CD8-positive, alpha-beta memory T cell (primary cell): ENCODE data around the gene SBNO2. TPM values are rescaled to one million over a fixed set of nuclear protein-coding genes. Genes with fewer than 3 reads are reported as not detected.
A peak's percentile ranks its signal among the peaks of the same experiment; 100 is the strongest.
"Not testable (repeated sequence)": the region's sequence is repeated elsewhere in the genome, so short reads cannot be mapped to it uniquely, and the experiment has no call there.

Experiments
- CTCF ChIA-PET: fragments of 350-600 bp; sonication (Branson Sonifier 250); formaldehyde crosslinking; loops from one replicate; lab custom pipeline; 2021; ENCODE audit warnings: antibody characterized with exemption; lab: Charles Lee
- POLR2A ChIA-PET: fragments of 350-600 bp; sonication (Branson Sonifier 250); formaldehyde crosslinking; loops from one replicate; lab custom pipeline; 2021; ENCODE audit warnings: antibody characterized with exemption; lab: Charles Lee
- DNase-seq, 5 donors: peaks; one replicate each; pipeline versions ENCODE4 v3.0.0 to v3.0.0-alpha.2; 2020 to 2022; ENCODE audit warnings: mixed read lengths in 1 of 5
- H3K27ac ChIP-seq: one replicate; pipeline ENCODE4 v1.7.0; 2013; ENCODE audit warnings: low read depth, mild to moderate bottlenecking, low read length, moderate library complexity
- H3K27me3 ChIP-seq: 2 replicates; pipeline ENCODE4 v1.7.0; 2013; ENCODE audit warnings: low read length, mild to moderate bottlenecking; ENCODE audit not compliant: insufficient read depth, poor library complexity, severe bottlenecking
- H3K36me3 ChIP-seq: 2 replicates; pipeline ENCODE4 v1.7.0; 2013; ENCODE audit warnings: mild to moderate bottlenecking, low read length, moderate library complexity; ENCODE audit not compliant: insufficient read depth
- H3K4me1 ChIP-seq: 2 replicates; pipeline ENCODE4 v1.7.0; 2013; ENCODE audit warnings: mild to moderate bottlenecking, low read length, moderate library complexity; ENCODE audit not compliant: insufficient read depth
- H3K4me3 ChIP-seq: 2 replicates; pipeline ENCODE4 v1.7.0; 2013; ENCODE audit warnings: mild to moderate bottlenecking, low read length
- H3K9me3 ChIP-seq: 2 replicates; pipeline ENCODE4 v1.7.0; 2013; ENCODE audit warnings: mild to moderate bottlenecking, low read length
- H3K27ac Mint-ChIP-seq, 8 donors: one replicate each; pipeline ENCODE4 v1.8.0; 2020 to 2021; ENCODE audit warnings: mixed read lengths in 8 of 8, mild to moderate bottlenecking in 6 of 8, inconsistent platforms in 3 of 8, moderate library complexity in 3 of 8
- H3K27me3 Mint-ChIP-seq, 2 donors: one replicate each; pipeline ENCODE4 v1.8.0; 2020 to 2021; ENCODE audit warnings: mixed read lengths in 2 of 2, mild to moderate bottlenecking in 1 of 2, moderate library complexity in 1 of 2
- H3K36me3 Mint-ChIP-seq, 3 donors: one replicate each; pipeline ENCODE4 v1.8.0; 2020 to 2021; ENCODE audit warnings: mixed read lengths in 3 of 3, inconsistent platforms in 1 of 3, mild to moderate bottlenecking in 1 of 3
- H3K4me1 Mint-ChIP-seq, 3 donors: one replicate each; pipeline ENCODE4 v1.8.0; 2020 to 2021; ENCODE audit warnings: mixed read lengths in 3 of 3, inconsistent platforms in 1 of 3, mild to moderate bottlenecking in 1 of 3
- H3K4me3 Mint-ChIP-seq, 7 donors: one replicate each; pipeline ENCODE4 v1.8.0; 2020 to 2021; ENCODE audit warnings: mixed read lengths in 7 of 7, mild to moderate bottlenecking in 6 of 7, moderate library complexity in 4 of 7, inconsistent platforms in 2 of 7
- H3K9me3 Mint-ChIP-seq, 5 donors: one replicate each; pipeline ENCODE4 v1.8.0; 2020 to 2022; ENCODE audit warnings: mixed read lengths in 5 of 5, mild to moderate bottlenecking in 3 of 5, moderate library complexity in 2 of 5, inconsistent platforms in 1 of 5
- polyA plus RNA-seq: library from polyadenylated mRNA; unstranded; fragments of 300-500 nt; fragmentation: Illumina TruSeq; gene quantifications from one replicate; pipeline ENCODE4 v1.2.3, GENCODE V29; 2021
- total RNA-seq, 2 experiments: library from RNA; stranded (reverse); gene quantifications; one replicate each; pipeline ENCODE4 v1.2.3, GENCODE V29; 2021

The SBNO2 gene
- total and polyA plus RNA-seq, 3 experiments from 2014 or later = 4.3 to 61.0 (median 59.0) TPM

DNA sequence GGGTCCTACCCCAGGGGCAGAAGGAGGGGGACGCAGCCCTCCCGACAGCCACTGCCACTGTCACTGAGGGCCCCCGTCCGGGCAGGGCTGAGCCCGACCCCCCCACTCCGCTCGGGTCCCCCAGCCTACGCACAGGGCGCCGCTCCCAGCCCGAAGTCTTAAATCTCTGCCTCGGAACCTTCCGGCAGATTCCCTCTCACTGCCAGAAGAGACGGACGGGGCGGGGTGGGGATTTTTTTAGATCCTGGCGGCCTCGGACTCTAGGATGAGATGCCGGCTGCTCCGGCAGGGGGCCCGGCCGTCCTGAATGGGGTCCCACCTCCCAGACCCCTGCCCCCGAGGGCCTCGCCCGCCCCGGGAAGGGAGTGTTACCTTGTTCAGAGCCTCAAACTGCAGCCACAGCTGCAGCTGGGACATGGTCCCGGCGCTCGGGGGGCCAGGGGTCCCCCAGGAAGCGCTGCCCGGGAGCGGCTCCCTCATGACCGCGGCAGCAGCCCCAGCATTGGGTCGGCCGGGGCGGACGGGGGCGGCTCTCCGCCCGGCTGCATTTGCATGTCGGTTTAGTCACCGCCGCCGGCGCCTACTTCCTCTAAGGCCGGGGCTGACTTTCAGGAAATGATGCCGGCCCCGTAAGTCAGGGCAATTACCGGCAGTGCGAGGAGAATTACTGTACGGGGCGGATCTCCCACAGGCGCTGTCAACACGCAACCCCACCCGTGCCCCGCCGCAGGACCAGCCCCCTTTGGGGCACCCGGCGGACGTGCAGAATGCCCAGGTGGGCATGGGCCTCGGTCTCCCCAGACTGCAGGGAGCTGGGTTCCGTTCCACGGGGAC lies 42.1 kb downstream of the SBNO2 start:
- peak overlapping the region; percentile 84 for H3K4me3 ChIP-seq
- Mint-ChIP-seq H3K4me3 (peak overlapping the region; percentile 78 to 92 (median 86)), H3K9me3 (no peaks in the 10 kb centered on the region), H3K36me3 (peaks cover 0 to 14% (median 0%) of the 10 kb centered on the region in 3 donors), H3K27me3 (peaks cover 0 to 3% of the 10 kb centered on the region in 2 donors), H3K27ac (peak overlapping the region; percentile 85 to 99 (median 92)), H3K4me1 (peaks cover 21 to 51% (median 24%) of the 10 kb centered on the region in 3 donors)
- H3K27ac ChIP-seq = peak overlapping the region; percentile 87
- peaks cover 7% of the 10 kb centered on the region for H3K36me3 ChIP-seq
- no peaks in the 10 kb centered on the region for H3K9me3 ChIP-seq
- no peaks in the 10 kb centered on the region for H3K27me3 ChIP-seq
- DNase-seq = peak; percentile 80 to 90 (median 83)
- peaks cover 36% of the 10 kb centered on the region for H3K4me1 ChIP-seq
- ChIA-PET POLR2A (interaction anchor here (1.1 to 2.6 kb wide), 6 partner anchors 13 to 65 kb away, joined by 3 to 10 read pairs (median 5); partner anchors contain the start of genes ARHGAP45, POLR2E and SBNO2), CTCF (interaction anchor here (1.1 to 2.7 kb wide), 4 partner anchors 19 to 112 kb away, joined by 3 to 13 read pairs (median 6); no protein-coding TSS in a partner anchor)

DNA sequence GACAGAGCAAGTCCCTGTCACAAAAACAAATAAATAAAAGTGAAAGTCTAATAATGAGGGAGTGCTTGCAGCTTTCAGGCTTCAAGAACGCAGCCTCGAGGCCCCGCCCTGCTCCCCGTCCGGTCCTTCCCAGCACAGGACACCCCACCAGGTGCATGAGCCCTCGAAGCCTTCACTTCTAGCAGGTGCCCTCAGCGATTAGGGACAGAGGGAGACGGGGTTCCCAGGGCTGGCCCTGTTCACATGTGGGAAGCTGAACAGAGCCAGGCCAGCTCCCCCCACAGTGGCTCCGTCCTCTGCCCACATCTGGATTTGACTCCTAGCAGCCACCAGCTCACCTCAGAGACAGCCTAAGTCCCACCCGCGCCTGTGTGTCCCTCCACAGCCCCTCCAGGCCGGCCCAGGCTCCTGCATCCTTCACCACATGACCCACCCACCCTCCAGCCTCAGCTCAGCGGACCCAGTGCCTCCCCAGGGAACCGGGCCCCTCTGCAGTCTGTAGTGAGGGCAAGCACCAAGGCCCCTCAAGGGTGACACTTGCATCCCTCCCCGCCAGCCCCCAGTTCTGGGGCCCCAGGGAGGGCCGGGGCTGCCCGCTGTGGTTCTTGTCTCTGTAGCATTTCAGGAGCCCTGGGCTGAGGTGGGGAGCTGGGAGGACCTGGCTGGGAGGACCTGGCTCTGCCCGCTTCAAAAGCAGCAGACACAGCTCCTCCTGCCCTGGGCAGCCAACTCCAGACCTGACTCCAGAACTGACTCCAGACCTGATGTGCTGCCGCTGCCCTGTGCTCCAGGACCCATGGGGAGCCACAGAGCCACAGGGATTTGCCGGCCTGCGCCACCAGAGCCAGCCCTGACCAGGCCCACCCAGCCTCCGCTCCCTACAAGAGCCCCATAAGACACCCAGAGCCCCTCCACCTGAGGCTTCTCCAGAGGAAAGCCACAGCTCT lies 43.0 kb downstream of the SBNO2 start:
- H3K36me3 Mint-ChIP-seq = peaks cover 0 to 18% (median 0%) of the 10 kb centered on the region in 3 donors
- H3K27ac Mint-ChIP-seq = peak overlapping the region; percentile 84 to 97 (median 91)
- peaks cover 0 to 3% of the 10 kb centered on the region in 2 donors for H3K27me3 Mint-ChIP-seq
- DNase-seq = peak; percentile 32 to 65 (median 37)
- Histone ChIP-seq H3K36me3 (peaks cover 14% of the 10 kb centered on the region), H3K4me1 (peaks cover 36% of the 10 kb centered on the region), H3K9me3 (no peaks in the 10 kb centered on the region), H3K27ac (peak overlapping the region; percentile 87), H3K27me3 (no peaks in the 10 kb centered on the region), H3K4me3 (peak overlapping the region; percentile 84)
- H3K4me1 Mint-ChIP-seq = peaks cover 18 to 48% (median 20%) of the 10 kb centered on the region in 3 donors
- POLR2A ChIA-PET = interaction anchor here (0.6 to 2.6 kb wide), 10 partner anchors 13 to 148 kb away, joined by 3 to 10 read pairs (median 4); partner anchors contain the start of genes ARHGAP45, POLR2E and SBNO2
- CTCF ChIA-PET = interaction anchor here (1.0 to 1.8 kb wide), 7 partner anchors 14 to 113 kb away, joined by 3 to 7 read pairs (median 3); no protein-coding TSS in a partner anchor
- no peaks in the 10 kb centered on the region for H3K9me3 Mint-ChIP-seq
- peak overlapping the region; percentile 78 to 92 (median 86) for H3K4me3 Mint-ChIP-seq

DNA sequence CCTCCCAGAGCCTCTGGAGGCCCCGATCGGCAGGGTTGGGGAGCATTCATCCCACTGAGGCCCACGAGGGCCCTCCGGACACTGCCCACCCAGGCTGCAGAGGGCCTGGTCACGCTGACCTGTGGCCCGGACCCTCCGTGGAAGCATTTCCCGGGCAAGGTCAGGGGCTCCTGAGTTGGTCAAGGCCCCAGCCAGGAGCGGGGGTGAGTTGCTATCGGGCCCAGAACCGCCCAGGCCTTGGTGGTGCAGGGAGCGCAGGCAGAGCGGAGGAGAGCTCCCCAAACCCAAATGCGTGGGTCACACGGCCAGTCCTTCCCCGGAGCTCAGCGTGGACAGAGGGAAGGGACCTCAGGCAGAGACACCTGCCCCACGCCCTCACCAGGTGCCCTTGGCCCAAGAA lies 44.5 kb downstream of the SBNO2 start:
- CTCF ChIA-PET = interaction anchor here (1.0 to 1.7 kb wide), 2 partner anchors 16 kb away, joined by 3 to 11 read pairs; no protein-coding TSS in a partner anchor
- Mint-ChIP-seq H3K9me3 (no peaks in the 10 kb centered on the region), H3K27me3 (peaks cover 0 to 3% of the 10 kb centered on the region in 2 donors), H3K27ac (peak overlapping the region in 4 of 8 donors; percentile 46 to 92 (median 90)), H3K4me3 (peak overlapping the region in 2 of 7 donors; percentile 91 to 92), H3K4me1 (peaks cover 18 to 43% (median 20%) of the 10 kb centered on the region in 3 donors), H3K36me3 (peaks cover 0 to 27% (median 0%) of the 10 kb centered on the region in 3 donors)
- Histone ChIP-seq H3K4me1 (peaks cover 36% of the 10 kb centered on the region), H3K36me3 (peaks cover 22% of the 10 kb centered on the region), H3K9me3 (no peaks in the 10 kb centered on the region), H3K4me3 (no peak overlapping the region), H3K27ac (no peak overlapping the region), H3K27me3 (no peaks in the 10 kb centered on the region)
- DNase-seq = no peak
- POLR2A ChIA-PET = interaction anchor here (2.6 kb wide), 1 partner anchor 34 kb away, joined by 10 read pairs; the partner anchor contains the start of gene POLR2E

DNA sequence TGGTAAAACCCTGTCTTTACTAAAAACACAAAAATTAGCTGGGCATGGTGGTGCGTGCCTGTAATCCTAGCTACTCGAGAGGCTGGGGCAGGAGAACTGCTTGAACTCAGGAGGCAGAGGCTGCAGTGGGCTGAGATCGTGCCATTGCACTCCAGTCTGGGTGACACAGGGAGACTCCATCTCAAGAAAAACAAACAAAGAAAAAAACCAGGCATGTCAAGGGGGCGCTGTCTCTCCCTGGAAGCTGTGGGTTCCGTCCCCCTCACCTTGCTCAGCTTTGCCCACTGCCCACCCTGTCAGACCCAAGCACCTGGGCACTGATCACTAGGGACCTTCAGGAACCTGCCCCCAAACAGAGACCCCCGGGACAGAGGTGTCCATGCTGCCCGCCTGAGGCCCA lies 45.0 kb downstream of the SBNO2 start:
- not testable (repeated sequence) for H3K9me3 Mint-ChIP-seq, H3K27ac ChIP-seq, H3K4me3 ChIP-seq, H3K27me3 Mint-ChIP-seq, H3K9me3 ChIP-seq, DNase-seq, H3K27me3 ChIP-seq
- ChIA-PET POLR2A (interaction anchor here (2.6 kb wide), 1 partner anchor 34 kb away, joined by 10 read pairs; the partner anchor contains the start of gene POLR2E), CTCF (interaction anchor here (1.7 kb wide), 1 partner anchor 16 kb away, joined by 11 read pairs; no protein-coding TSS in a partner anchor)
- Mint-ChIP-seq H3K4me1 (peaks cover 18 to 43% (median 20%) of the 10 kb centered on the region in 3 donors), H3K4me3 (peak overlapping the region in 1 of 7 donors; percentile 30), H3K36me3 (peaks cover 0 to 30% (median 0%) of the 10 kb centered on the region in 3 donors), H3K27ac (peak overlapping the region in 5 of 8 donors; percentile 23 to 89 (median 83))
- Histone ChIP-seq H3K36me3 (peaks cover 22% of the 10 kb centered on the region), H3K4me1 (peaks cover 33% of the 10 kb centered on the region)

DNA sequence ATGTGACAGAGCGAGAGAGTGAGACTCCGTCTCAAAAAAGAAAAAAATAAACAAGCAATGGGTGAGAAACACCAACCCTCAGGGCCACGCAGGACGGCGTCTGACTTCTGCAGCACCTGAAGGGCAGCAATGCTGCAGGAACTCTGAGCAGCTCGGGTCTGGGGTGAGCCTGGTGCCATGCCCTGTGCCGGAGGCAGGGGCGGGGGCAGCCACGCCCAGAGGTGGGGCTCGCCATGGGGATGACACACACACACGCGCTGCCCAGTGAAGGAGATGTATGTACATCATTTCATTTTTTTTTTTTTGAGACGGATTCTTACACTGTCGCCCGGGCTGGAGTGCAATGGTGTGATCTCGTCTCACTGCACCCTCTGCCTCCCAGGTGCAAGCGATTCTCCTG lies 46.0 kb downstream of the SBNO2 start:
- peaks cover 0 to 1% of the 10 kb centered on the region in 2 donors for H3K27me3 Mint-ChIP-seq
- H3K27ac Mint-ChIP-seq = peak overlapping the region in 1 of 8 donors; percentile 71
- H3K9me3 Mint-ChIP-seq = no peaks in the 10 kb centered on the region
- H3K27me3 ChIP-seq = no peaks in the 10 kb centered on the region
- no peak overlapping the region for H3K4me3 Mint-ChIP-seq
- H3K36me3 Mint-ChIP-seq = peaks cover 0 to 35% (median 0%) of the 10 kb centered on the region in 3 donors
- no peak for DNase-seq
- peaks cover 13 to 36% (median 15%) of the 10 kb centered on the region in 3 donors for H3K4me1 Mint-ChIP-seq
- POLR2A ChIA-PET = interaction anchor here (0.7 kb wide), 2 partner anchors 8 to 15 kb away, joined by 3 read pairs; no protein-coding TSS in a partner anchor
- H3K4me3 ChIP-seq = no peak overlapping the region
- CTCF ChIA-PET = interaction anchor here (1.7 kb wide), 1 partner anchor 15 kb away, joined by 11 read pairs; no protein-coding TSS in a partner anchor
- no peaks in the 10 kb centered on the region for H3K9me3 ChIP-seq
- peaks cover 25% of the 10 kb centered on the region for H3K4me1 ChIP-seq
- H3K36me3 ChIP-seq = peaks cover 22% of the 10 kb centered on the region
- H3K27ac ChIP-seq = no peak overlapping the region

DNA sequence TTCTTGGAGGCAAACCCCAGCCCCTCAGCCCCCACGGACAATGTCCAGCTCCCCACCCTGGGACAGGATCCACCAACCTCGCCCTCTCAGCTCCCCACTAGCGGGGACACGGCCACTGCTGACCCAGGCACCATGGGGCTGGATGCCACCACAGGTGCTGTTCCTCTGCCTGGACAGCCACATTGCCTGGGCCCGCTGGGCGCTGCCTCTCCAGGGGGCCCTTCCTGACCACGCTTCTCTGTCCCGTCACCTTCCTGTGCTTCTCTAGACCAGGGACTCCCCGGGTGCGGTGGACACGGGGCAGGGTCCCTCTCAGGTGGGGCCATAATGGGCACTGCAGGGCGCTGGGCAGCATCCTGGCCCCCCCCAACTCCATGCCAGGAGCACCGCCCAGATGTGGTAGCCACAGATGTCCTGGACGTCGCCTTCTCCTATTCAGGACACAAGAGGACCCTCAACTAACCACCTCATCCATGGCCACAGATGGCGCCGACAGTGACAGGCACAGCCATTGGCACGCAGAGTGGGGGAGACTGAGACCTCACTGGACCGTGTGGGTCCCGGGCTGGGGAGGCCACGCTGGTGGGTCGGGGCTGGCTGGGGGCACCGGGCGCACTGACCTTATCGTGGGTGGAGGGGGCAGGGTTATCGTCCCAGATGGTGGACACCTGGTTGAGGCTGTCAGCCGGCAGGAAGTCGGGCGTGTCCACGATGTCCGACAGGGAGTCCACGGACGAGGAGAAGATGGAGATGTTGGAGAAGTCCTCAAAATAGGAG lies 46.9 kb downstream of the SBNO2 start:
- Mint-ChIP-seq H3K27me3 (peaks cover 0 to 1% of the 10 kb centered on the region in 2 donors), H3K9me3 (no peaks in the 10 kb centered on the region), H3K4me1 (peaks cover 13 to 30% (median 14%) of the 10 kb centered on the region in 3 donors), H3K36me3 (peaks cover 0 to 40% (median 0%) of the 10 kb centered on the region in 3 donors), H3K4me3 (peak overlapping the region in 1 of 7 donors; percentile 27), H3K27ac (peak overlapping the region in 3 of 8 donors; percentile 40 to 73 (median 71))
- no peak for DNase-seq
- ChIA-PET CTCF (no interaction called here), POLR2A (no interaction called here)
- Histone ChIP-seq H3K4me1 (peaks cover 17% of the 10 kb centered on the region), H3K27me3 (no peaks in the 10 kb centered on the region), H3K36me3 (peaks cover 23% of the 10 kb centered on the region), H3K4me3 (no peak overlapping the region), H3K9me3 (no peaks in the 10 kb centered on the region), H3K27ac (no peak overlapping the region)
